Subcutaneous abdominal adipose tissue (tissue), 5 donors: ENCODE data around the gene CRYBA2.

Experiments
- H3K27ac ChIP-seq: one replicate; pipeline ENCODE4 v1.7.0; 2013; ENCODE audit warnings: low read depth, mild to moderate bottlenecking, inconsistent platforms, low read length, moderate library complexity
- H3K27me3 ChIP-seq, 5 donors: one replicate each; pipeline ENCODE4 v1.7.0; 2013; ENCODE audit warnings: low read length in 5 of 5, inconsistent platforms in 1 of 5; ENCODE audit not compliant: control insufficient read depth in 5 of 5, insufficient read depth in 4 of 5
- H3K36me3 ChIP-seq, 5 donors: one replicate each; pipeline ENCODE4 v1.7.0; 2013; ENCODE audit warnings: low read length in 5 of 5; ENCODE audit not compliant: control insufficient read depth in 5 of 5, insufficient read depth in 5 of 5
- H3K4me1 ChIP-seq, 5 donors: one replicate each; pipeline ENCODE4 v1.7.0; 2013; ENCODE audit warnings: low read length in 5 of 5, mild to moderate bottlenecking in 3 of 5, moderate library complexity in 1 of 5; ENCODE audit not compliant: control insufficient read depth in 5 of 5, insufficient read depth in 5 of 5
- H3K4me3 ChIP-seq, 5 donors: one replicate each; pipeline ENCODE4 v1.7.0; 2013; ENCODE audit warnings: low read length in 5 of 5, low read depth in 1 of 5
- H3K9ac ChIP-seq, 5 donors: one replicate each; pipeline ENCODE4 v1.7.0; 2013; ENCODE audit warnings: low read length in 5 of 5, mild to moderate bottlenecking in 4 of 5, moderate library complexity in 3 of 5
- H3K9me3 ChIP-seq, 5 donors: one replicate each; pipeline ENCODE4 v1.7.0; 2013; ENCODE audit warnings: low read length in 5 of 5; ENCODE audit not compliant: control insufficient read depth in 5 of 5
- donor health status: healthy.
- donor health status: healthy.
- donor health status: healthy.
- donor health status: healthy.
- donor health status: healthy.

CRYBA2 gene

DNA sequence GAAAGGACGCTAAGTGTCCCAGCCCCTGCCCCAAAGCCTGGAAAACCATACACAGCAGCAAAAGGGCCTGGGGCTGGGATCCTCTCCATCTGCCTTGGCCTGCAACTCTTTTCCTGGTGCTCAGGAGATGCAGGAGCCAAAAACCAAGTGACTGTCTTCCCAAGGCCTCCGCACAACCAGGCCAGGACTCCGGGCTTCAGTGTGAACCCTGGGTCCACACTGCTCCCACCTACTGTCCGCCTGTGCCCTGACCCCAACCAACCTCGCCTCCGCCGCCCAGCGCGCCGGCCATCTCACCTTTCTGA, 9.3 kb downstream of the CRYBA2 start:
- Histone ChIP-seq H3K9me3 (no peaks in the 10 kb centered on the region), H3K9ac (no peak overlapping the region), H3K4me1 (peaks cover 0 to 46% (median 38%) of the 10 kb centered on the region in 5 donors), H3K27me3 (peaks cover 59 to 85% (median 78%) of the 10 kb centered on the region in 5 donors), H3K4me3 (peak overlapping the region in 2 of 5 donors; percentile 34 to 46), H3K27ac (no peak overlapping the region), H3K36me3 (no peaks in the 10 kb centered on the region)

DNA sequence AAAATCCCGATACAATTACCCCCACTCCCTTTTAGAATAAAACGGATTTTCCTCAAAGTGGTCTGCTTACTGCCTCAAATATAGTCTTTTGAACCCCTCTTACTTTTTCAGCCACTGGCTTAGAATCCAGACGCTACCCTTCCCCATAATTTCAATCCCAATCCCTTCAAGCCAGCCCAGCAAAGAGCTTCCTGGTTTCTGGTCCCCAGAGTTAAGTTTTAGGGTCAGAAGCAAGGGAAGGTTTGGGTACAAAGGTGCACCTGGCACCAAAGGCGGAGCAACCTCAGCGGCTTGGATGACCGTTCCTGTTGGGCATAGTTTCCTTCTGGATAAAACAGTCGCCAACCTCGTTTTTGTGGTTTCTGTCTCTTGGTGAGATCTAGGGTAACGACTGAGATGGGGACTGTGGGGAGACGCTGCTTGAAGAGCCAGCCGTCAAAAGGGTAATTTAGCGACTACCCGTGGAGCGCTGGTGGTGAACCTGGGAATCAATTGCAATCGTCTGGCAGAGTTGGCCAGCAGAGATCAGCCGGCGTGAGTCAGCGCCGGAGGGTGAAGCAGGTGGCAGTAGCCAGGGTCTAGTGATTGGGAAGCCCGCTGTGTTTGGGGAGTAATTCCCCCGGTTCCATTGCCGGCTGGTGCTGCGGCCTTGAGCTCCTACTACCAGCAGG, 9.8 kb downstream of the CRYBA2 start:
- Histone ChIP-seq H3K4me1 (peaks cover 0 to 46% (median 38%) of the 10 kb centered on the region in 5 donors), H3K27me3 (peaks cover 56 to 84% (median 76%) of the 10 kb centered on the region in 5 donors), H3K9me3 (no peaks in the 10 kb centered on the region), H3K36me3 (no peaks in the 10 kb centered on the region), H3K27ac (no peak overlapping the region), H3K9ac (no peak overlapping the region), H3K4me3 (peak overlapping the region in 1 of 5 donors; percentile 46)

DNA sequence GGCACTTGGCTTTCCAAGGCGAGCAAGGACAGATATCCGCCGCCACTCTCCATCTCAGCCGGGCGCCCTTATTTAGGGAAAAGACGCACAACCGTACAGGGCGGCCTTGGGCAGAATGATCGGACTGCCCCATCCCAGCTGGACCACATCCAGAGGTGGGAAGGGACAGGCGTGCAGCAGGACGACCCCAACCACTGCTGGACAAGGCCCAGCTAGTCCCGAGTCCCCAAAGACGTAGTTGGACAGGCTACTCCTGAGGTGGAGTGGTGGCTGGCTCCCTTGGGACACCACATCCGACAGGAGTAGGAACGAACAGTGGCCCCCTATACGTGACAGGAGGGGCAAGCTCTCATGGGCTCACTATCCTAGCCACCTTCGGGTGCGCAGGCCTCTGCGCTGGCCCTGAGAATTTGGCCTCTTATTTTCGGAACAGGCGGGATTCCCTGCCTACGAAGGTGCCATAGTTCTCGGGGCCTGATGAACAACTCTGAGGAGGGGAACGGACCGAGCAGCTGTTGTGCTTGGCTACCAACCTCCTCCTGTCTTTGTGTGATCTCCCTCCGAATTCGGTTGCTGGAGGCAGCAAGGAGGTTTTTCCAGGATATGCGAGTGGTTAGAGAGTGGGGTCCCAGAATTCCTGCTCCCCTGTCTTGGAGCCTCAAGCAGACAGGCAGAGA, 10.5 kb downstream of the CRYBA2 start:
- Histone ChIP-seq H3K36me3 (no peaks in the 10 kb centered on the region), H3K27me3 (peaks cover 53 to 82% (median 74%) of the 10 kb centered on the region in 5 donors), H3K4me3 (peak overlapping the region in 1 of 5 donors; percentile 53), H3K27ac (no peak overlapping the region), H3K4me1 (peaks cover 0 to 46% (median 38%) of the 10 kb centered on the region in 5 donors), H3K9ac (no peak overlapping the region), H3K9me3 (no peaks in the 10 kb centered on the region)

GRCh38 chr2:218981881-218982585, 11.2 kb downstream of the CRYBA2 start:
- H3K27ac ChIP-seq, result no peak overlapping the region

GRCh38 chr2:218981390-218981880, 11.8 kb downstream of the CRYBA2 start:
- Histone ChIP-seq H3K27ac (no peak overlapping the region), H3K9ac (no peak overlapping the region), H3K9me3 (no peaks in the 10 kb centered on the region), H3K4me1 (peaks cover 0 to 46% (median 38%) of the 10 kb centered on the region in 5 donors), H3K36me3 (no peaks in the 10 kb centered on the region), H3K27me3 (peaks cover 45 to 76% (median 75%) of the 10 kb centered on the region in 5 donors), H3K4me3 (peak overlapping the region in 1 of 5 donors; percentile 53)

More at GRCh38 chr2:218981881-218982585, 11.2 kb downstream of the CRYBA2 start:
- Histone ChIP-seq H3K4me1 (peaks cover 0 to 46% (median 38%) of the 10 kb centered on the region in 5 donors), H3K9me3 (no peaks in the 10 kb centered on the region), H3K27me3 (peaks cover 47 to 82% (median 75%) of the 10 kb centered on the region in 5 donors), H3K36me3 (no peaks in the 10 kb centered on the region), H3K4me3 (peak overlapping the region in 4 of 5 donors; percentile 23 to 53 (median 46)), H3K9ac (no peak overlapping the region)

DNA sequence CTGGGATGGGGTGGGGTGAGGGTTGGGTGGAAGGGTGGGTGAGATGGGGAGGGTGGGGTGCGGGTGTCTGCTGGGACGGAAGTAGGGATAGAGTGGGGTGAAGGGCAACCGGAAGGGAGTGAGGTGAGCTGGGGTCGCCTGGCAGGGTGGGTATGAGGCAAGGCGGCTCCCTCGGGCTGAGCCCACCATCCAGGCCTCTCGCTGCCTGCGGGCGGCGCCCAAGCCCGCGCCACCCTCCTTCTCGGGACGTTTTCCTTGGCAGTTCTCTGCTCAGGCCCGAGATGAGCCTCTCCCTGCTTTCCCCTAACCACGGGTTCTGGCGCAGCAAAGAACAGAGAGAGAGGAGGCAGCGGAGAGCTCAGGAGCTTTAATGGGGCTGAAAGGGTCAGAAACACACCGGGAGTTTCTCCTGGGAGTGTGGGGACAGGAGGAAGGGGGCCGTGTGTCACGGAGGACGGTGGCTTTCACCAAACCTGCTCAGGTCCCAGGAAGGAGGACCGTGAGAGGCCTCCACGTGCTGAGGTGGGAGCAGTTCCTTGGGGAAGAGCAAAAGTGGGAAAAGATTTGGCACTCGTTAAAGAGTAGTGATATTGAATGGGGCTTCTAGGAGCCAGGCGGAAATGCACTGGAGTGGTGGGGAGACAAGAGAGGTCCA, 12.4 kb downstream of the CRYBA2 start:
- Histone ChIP-seq H3K9ac (no peak overlapping the region), H3K4me1 (peaks cover 0 to 46% (median 38%) of the 10 kb centered on the region in 5 donors), H3K27ac (no peak overlapping the region), H3K9me3 (no peaks in the 10 kb centered on the region), H3K4me3 (peak overlapping the region in 1 of 5 donors; percentile 26), H3K36me3 (no peaks in the 10 kb centered on the region), H3K27me3 (peaks cover 39 to 75% (median 73%) of the 10 kb centered on the region in 5 donors)

GRCh38 chr2:218979846-218980734, 13.1 kb downstream of the CRYBA2 start:
- Histone ChIP-seq H3K4me3 (peak overlapping the region; percentile 17 to 56 (median 35)), H3K4me1 (peaks cover 0 to 46% (median 38%) of the 10 kb centered on the region in 5 donors), H3K27me3 (peaks cover 43 to 77% (median 71%) of the 10 kb centered on the region in 5 donors), H3K36me3 (no peaks in the 10 kb centered on the region), H3K27ac (no peak overlapping the region), H3K9ac (no peak overlapping the region), H3K9me3 (no peaks in the 10 kb centered on the region)

DNA sequence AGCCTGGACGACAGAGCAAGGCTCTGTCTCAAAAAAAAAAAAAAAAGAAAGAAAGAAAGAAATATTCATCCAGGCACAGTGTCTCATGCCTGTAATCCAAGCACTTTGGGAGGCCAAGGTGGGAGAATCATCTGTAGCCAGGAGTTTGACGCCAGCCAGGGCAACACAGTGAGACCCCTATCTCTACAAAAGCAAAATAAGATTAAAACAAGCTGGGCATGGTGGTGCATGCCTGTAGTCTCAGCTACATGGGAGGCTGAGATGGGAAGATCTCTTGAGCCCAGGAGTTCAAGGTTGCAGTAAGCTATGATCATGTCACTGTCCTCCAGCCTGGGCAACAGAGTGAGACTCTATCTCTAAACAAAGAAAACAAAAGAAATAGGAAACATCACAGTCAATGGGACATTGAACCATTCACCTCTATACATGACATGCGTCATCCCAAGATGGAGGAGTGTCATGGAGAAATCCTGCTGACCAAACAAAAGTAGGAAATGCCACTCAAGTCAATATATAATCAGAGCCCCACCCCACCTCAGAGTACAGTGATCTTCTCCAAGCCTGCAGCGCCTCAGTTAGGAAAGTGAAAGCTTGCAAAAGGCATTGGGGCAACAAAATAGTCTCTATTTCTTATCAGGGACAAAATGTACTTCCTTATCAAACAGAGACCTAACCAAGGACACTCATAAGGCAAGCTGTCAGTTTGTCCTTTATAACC, 18.0 kb downstream of the CRYBA2 start:
- no peaks in the 10 kb centered on the region for H3K36me3 ChIP-seq
- H3K27ac ChIP-seq, result no peak overlapping the region
- H3K4me1 ChIP-seq, result peaks cover 0 to 6% (median 6%) of the 10 kb centered on the region in 5 donors
- H3K4me3 ChIP-seq, result no peak overlapping the region
- H3K27me3 ChIP-seq, result peaks cover 14 to 59% (median 48%) of the 10 kb centered on the region in 5 donors
- H3K9ac ChIP-seq, result no peak overlapping the region
- no peaks in the 10 kb centered on the region for H3K9me3 ChIP-seq
